ENCODE results near the gene ARL10.

DNA sequence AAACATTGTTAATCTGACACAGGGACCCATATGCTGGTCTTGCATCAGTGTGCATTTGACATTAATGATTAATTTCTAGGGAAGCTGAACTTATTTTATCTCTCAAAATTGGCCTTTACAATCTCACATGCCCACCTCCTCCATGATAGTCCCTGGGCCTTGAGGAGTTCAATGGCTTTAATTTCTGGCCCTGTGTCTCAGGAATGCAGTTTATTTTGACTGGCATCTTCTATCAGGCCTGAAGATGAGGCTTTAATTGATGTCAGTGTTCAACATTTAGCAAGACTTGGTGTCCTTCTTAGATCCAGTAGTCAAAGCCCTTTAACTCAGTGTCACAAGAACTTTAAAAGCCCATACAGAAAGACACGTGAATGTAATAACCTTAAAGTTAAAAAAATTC lies 61.6 kb downstream of the ARL10 start:
- TF ChIP-seq, protein P1, sequence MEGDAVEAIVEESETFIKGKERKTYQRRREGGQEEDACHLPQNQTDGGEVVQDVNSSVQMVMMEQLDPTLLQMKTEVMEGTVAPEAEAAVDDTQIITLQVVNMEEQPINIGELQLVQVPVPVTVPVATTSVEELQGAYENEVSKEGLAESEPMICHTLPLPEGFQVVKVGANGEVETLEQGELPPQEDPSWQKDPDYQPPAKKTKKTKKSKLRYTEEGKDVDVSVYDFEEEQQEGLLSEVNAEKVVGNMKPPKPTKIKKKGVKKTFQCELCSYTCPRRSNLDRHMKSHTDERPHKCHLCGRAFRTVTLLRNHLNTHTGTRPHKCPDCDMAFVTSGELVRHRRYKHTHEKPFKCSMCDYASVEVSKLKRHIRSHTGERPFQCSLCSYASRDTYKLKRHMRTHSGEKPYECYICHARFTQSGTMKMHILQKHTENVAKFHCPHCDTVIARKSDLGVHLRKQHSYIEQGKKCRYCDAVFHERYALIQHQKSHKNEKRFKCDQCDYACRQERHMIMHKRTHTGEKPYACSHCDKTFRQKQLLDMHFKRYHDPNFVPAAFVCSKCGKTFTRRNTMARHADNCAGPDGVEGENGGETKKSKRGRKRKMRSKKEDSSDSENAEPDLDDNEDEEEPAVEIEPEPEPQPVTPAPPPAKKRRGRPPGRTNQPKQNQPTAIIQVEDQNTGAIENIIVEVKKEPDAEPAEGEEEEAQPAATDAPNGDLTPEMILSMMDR (IDR thresholded peaks at IDR 0.05), result no peak
- no peak for TF ChIP-seq EP300 (IDR thresholded peaks at IDR 0.05)

Data from tibial nerve (tissue), 4 donors.